GM12864 (cell line): ENCODE measurements around the gene KRTAP10-1.

Source experiments
- DNase-seq: peaks from one replicate; pipeline ENCODE4 v3.0.0-alpha.2; 2011; ENCODE audit warnings: low read depth
- H3K4me3 ChIP-seq: 2 replicates; pipeline ENCODE4 v1.5.1; 2011; ENCODE audit warnings: mild to moderate bottlenecking, low read depth, low read length, control low read depth
- CTCF ChIP-seq: IDR thresholded peaks from 2 replicates; pipeline ENCODE4 v1.5.1; 2011; ENCODE audit warnings: low read depth, mild to moderate bottlenecking, moderate library complexity, low read length, control low read depth, inconsistent platforms; ENCODE audit errors: missing control alignments

KRTAP10-1 gene

GRCh38 chr21:44517175-44517899, 22.7 kb downstream of the KRTAP10-1 start:
- no peak overlapping the region for H3K4me3 ChIP-seq
- no peak for DNase-seq

GRCh38 chr21:44516828-44517174, 23.2 kb downstream of the KRTAP10-1 start:
- no peak overlapping the region for H3K4me3 ChIP-seq
- no peak for TF ChIP-seq CTCF
- DNase-seq, result no peak

More at GRCh38 chr21:44517175-44517899, 22.7 kb downstream of the KRTAP10-1 start:
- no peak for TF ChIP-seq CTCF

- DNase-seq, result no peak
- TF ChIP-seq CTCF, result no peak
- H3K4me3 ChIP-seq, result no peak overlapping the region
These were observed 23.7 kb downstream of the KRTAP10-1 start for GRCh38 chr21:44516342-44516741.

- TF ChIP-seq CTCF, result no peak
- no peak overlapping the region for H3K4me3 ChIP-seq
- DNase-seq, result no peak
These were observed 24.4 kb downstream of the KRTAP10-1 start for GRCh38 chr21:44515359-44516165.

- TF ChIP-seq CTCF, result no peak
- no peak for DNase-seq
These were observed 25.1 kb downstream of the KRTAP10-1 start for GRCh38 chr21:44514746-44515358.

GRCh38 chr21:44514218-44514520, 25.8 kb downstream of the KRTAP10-1 start:
- TF ChIP-seq CTCF, result no peak
- no peak for DNase-seq
- no peak overlapping the region for H3K4me3 ChIP-seq

More at GRCh38 chr21:44514746-44515358, 25.1 kb downstream of the KRTAP10-1 start:
- no peak overlapping the region for H3K4me3 ChIP-seq
